H1 (cell line): ENCODE data around the gene ZRANB2. TPM values are rescaled to one million over a fixed set of nuclear protein-coding genes. Genes with fewer than 3 reads are reported as not detected.
A peak's percentile ranks its signal among the peaks of the same experiment; 100 is the strongest.

Experiments used
- CTCF ChIA-PET: fragments of 300-600 bp; sonication (Branson Sonifier 250); formaldehyde crosslinking; loops from one replicate; lab custom pipeline; 2021; ENCODE audit not compliant: partially characterized antibody; lab: Charles Lee
- POLR2A ChIA-PET: fragments of 300-600 bp; sonication (Branson Sonifier 250); formaldehyde crosslinking; loops from one replicate; lab custom pipeline; 2021; ENCODE audit warnings: inconsistent platforms; ENCODE audit not compliant: partially characterized antibody; lab: Charles Lee
- DNase-seq, 2 experiments: peaks; one replicate each; pipeline versions ENCODE4 v3.0.0 to v3.0.0-alpha.2; 2010 to 2022; ENCODE audit warnings: low spot score in 2 of 2, low read depth in 1 of 2, mixed read lengths in 1 of 2
- FAIRE-seq: peaks from 2 replicates; lab custom pipeline; 2011; peaks lifted over from hg19 to GRCh38; lab: Jason Lieb, UNC
- H2AFZ ChIP-seq: 2 replicates; pipeline ENCODE4 v1.8.1; 2012; ENCODE audit warnings: low read length, inconsistent platforms
- H2AK5ac ChIP-seq: 2 replicates; pipeline ENCODE4 v1.6.1; 2013; ENCODE audit warnings: low read depth, low read length
- H2BK120ac ChIP-seq: replicated peaks from 2 replicates; pipeline ENCODE3; 2013; ENCODE audit warnings: low read depth, low read length, inconsistent platforms
- H2BK12ac ChIP-seq: 2 replicates; pipeline ENCODE4 v1.6.1; 2013; ENCODE audit warnings: low read depth, low read length
- H2BK15ac ChIP-seq: 2 replicates; pipeline ENCODE4 v1.6.1; 2013; ENCODE audit warnings: low read length
- H2BK20ac ChIP-seq: 2 replicates; pipeline ENCODE4 v1.6.1; 2013; ENCODE audit warnings: low read length
- H2BK5ac ChIP-seq: 2 replicates; pipeline ENCODE4 v1.6.1; 2013; ENCODE audit warnings: low read depth, low read length
- H3K14ac ChIP-seq: 2 replicates; pipeline ENCODE4 v1.6.1; 2013; ENCODE audit warnings: inconsistent platforms; ENCODE audit not compliant: insufficient read length
- H3K18ac ChIP-seq: 2 replicates; pipeline ENCODE4 v1.6.1; 2013; ENCODE audit warnings: low read length; ENCODE audit errors: extremely low read depth
- H3K23ac ChIP-seq: 2 replicates; pipeline ENCODE4 v1.6.1; 2013; ENCODE audit warnings: inconsistent platforms; ENCODE audit not compliant: insufficient read length
- H3K23me2 ChIP-seq: 2 replicates; pipeline ENCODE4 v1.6.1; 2013; ENCODE audit warnings: low read depth, low read length
- H3K27ac ChIP-seq: 2 replicates; pipeline ENCODE4 v1.6.1; 2011; ENCODE audit warnings: low read depth, low read length, inconsistent platforms
- H3K27me3 ChIP-seq, 4 experiments: replicated peaks in 1 of 4; 1 replicate in 1 of 4; 2 replicates in 3 of 4; pipeline versions ENCODE4 v1.6.1 to v1.8.1; 2011 to 2013; ENCODE audit warnings: low read length in 3 of 4, mild to moderate bottlenecking in 3 of 4, inconsistent platforms in 2 of 4, mixed read lengths in 2 of 4, moderate library complexity in 1 of 4; ENCODE audit not compliant: control insufficient read depth in 3 of 4, insufficient read depth in 3 of 4; ENCODE audit errors: extremely low read depth in 1 of 4
- H3K36me3 ChIP-seq, 4 experiments: 2 replicates each; pipeline versions ENCODE4 v1.6.1 to v1.8.1; 2011 to 2013; ENCODE audit warnings: mild to moderate bottlenecking in 4 of 4, low read length in 3 of 4, moderate library complexity in 2 of 4, control low read depth in 1 of 4, inconsistent platforms in 1 of 4; ENCODE audit not compliant: insufficient read depth in 4 of 4, control insufficient read depth in 2 of 4
- H3K4ac ChIP-seq: replicated peaks from 2 replicates; pipeline ENCODE3; 2013; ENCODE audit warnings: low read length, low read depth, mixed read lengths, inconsistent platforms; ENCODE audit not compliant: insufficient read length
- H3K4me1 ChIP-seq, 4 experiments: replicated peaks in 1 of 4; 1 replicate in 1 of 4; 2 replicates in 3 of 4; pipeline versions ENCODE4 v1.6.1 to v1.8.1; 2011 to 2013; ENCODE audit warnings: low read length in 3 of 4, inconsistent platforms in 2 of 4, mixed read lengths in 1 of 4; ENCODE audit not compliant: insufficient read depth in 4 of 4, control insufficient read depth in 3 of 4
- H3K4me2 ChIP-seq, 2 experiments: 2 replicates each; pipeline versions ENCODE4 v1.6.1 to v1.8.1; 2011 to 2013; ENCODE audit warnings: low read depth in 2 of 2, low read length in 2 of 2, control low read depth in 1 of 2, inconsistent platforms in 1 of 2, mild to moderate bottlenecking in 1 of 2; ENCODE audit not compliant: insufficient read depth in 1 of 2
- H3K4me3 ChIP-seq, 4 experiments: fragments of 200-600, 300-600 bp in 1 of 4; sonication (generic), shearing (Covaris generic), sonication (Bioruptor Twin) in 1 of 4; 2 replicates each; pipeline versions ENCODE4 v1.5.1 to v1.8.1; 2011 to 2016; ENCODE audit warnings: low read length in 4 of 4, low read depth in 3 of 4, control low read depth in 2 of 4, inconsistent platforms in 2 of 4, mild to moderate bottlenecking in 2 of 4, mixed read lengths in 1 of 4, moderate library complexity in 1 of 4; ENCODE audit not compliant: insufficient read depth in 2 of 4; ENCODE audit errors: extremely low read depth in 1 of 4
- H3K56ac ChIP-seq: replicated peaks from 2 replicates; pipeline ENCODE3; 2013; ENCODE audit warnings: low read depth, mild to moderate bottlenecking, mixed read lengths, low read length, inconsistent platforms; ENCODE audit not compliant: insufficient read length
- H3K79me1 ChIP-seq: 2 replicates; pipeline ENCODE4 v1.6.1; 2013; ENCODE audit warnings: low read depth, low read length, control low read depth
- H3K79me2 ChIP-seq, 2 experiments: 2 replicates each; pipeline versions ENCODE4 v1.6.1 to v1.8.1; 2012 to 2013; ENCODE audit warnings: low read length in 2 of 2, mild to moderate bottlenecking in 2 of 2, inconsistent platforms in 1 of 2; ENCODE audit not compliant: insufficient read depth in 2 of 2, control insufficient read depth in 1 of 2
- H3K9ac ChIP-seq, 4 experiments: replicated peaks in 1 of 4; 1 replicate in 1 of 4; 2 replicates in 3 of 4; pipeline versions ENCODE4 v1.6.1 to v1.8.1; 2011 to 2013; ENCODE audit warnings: low read depth in 3 of 4, low read length in 3 of 4, control low read depth in 2 of 4, mild to moderate bottlenecking in 2 of 4, moderate library complexity in 2 of 4, inconsistent platforms in 1 of 4; ENCODE audit errors: extremely low read depth in 1 of 4
- H3K9me3 ChIP-seq, 2 experiments: 2 replicates each; pipeline versions ENCODE4 v1.6.1 to v1.8.1; 2012 to 2013; ENCODE audit warnings: mild to moderate bottlenecking in 2 of 2, moderate library complexity in 2 of 2, control low read depth in 1 of 2, inconsistent platforms in 1 of 2, low read depth in 1 of 2, low read length in 1 of 2, mixed read lengths in 1 of 2; ENCODE audit not compliant: insufficient read depth in 2 of 2
- H4K20me1 ChIP-seq, 2 experiments: replicated peaks in 1 of 2; 2 replicates each; pipeline versions ENCODE3 to v1.8.1; 2011 to 2013; ENCODE audit warnings: inconsistent platforms in 2 of 2, low read length in 2 of 2, mild to moderate bottlenecking in 1 of 2; ENCODE audit not compliant: insufficient read depth in 2 of 2, control insufficient read depth in 1 of 2
- H4K5ac ChIP-seq: 2 replicates; pipeline ENCODE4 v1.6.1; 2013; ENCODE audit warnings: low read length, low read depth, mixed read lengths, inconsistent platforms; ENCODE audit not compliant: insufficient read length
- H4K8ac ChIP-seq: 2 replicates; pipeline ENCODE4 v1.8.0; 2013; ENCODE audit warnings: mild to moderate bottlenecking, moderate library complexity, low read length, inconsistent platforms; ENCODE audit not compliant: insufficient read depth; ENCODE audit errors: extremely low read depth
- H4K91ac ChIP-seq: replicated peaks from 2 replicates; pipeline ENCODE3; 2013; ENCODE audit warnings: low read length, mixed read lengths, inconsistent platforms; ENCODE audit not compliant: insufficient read length
- CBX5 ChIP-seq: fragments of 300-800, 300-1000 bp; sonication (generic); IDR thresholded peaks from 2 replicates; pipeline ENCODE4 v1.7.1; 2016; ENCODE audit warnings: antibody characterized with exemption, low read length, low read depth
- CHD2 ChIP-seq: IDR thresholded peaks from 2 replicates; pipeline ENCODE4 v1.6.1; 2012; ENCODE audit warnings: low read length, improper control_type of control experiment
- EZH2 ChIP-seq: fragments of 200-600 bp; sonication (generic); IDR thresholded peaks from 2 replicates; pipeline ENCODE4 v1.7.1; 2012; ENCODE audit warnings: low read depth, mild to moderate bottlenecking, moderate library complexity, low read length, inconsistent platforms; ENCODE audit not compliant: severe bottlenecking
- HDAC6 ChIP-seq: IDR thresholded peaks from one replicate; pipeline ENCODE4 v1.7.1; 2012; ENCODE audit warnings: low read depth, mild to moderate bottlenecking, inconsistent platforms, low read length, moderate library complexity
- NRF1 ChIP-seq: IDR thresholded peaks from 2 replicates; pipeline ENCODE4 v1.6.1; 2011; ENCODE audit warnings: mild to moderate bottlenecking, low read depth, low read length, improper control_type of control experiment
- POLR2A ChIP-seq, 2 experiments: IDR thresholded peaks; 1 replicate in 1 of 2; 2 replicates in 1 of 2; pipeline ENCODE4 v1.6.1; 2011; ENCODE audit warnings: low read depth in 2 of 2, low read length in 2 of 2, mild to moderate bottlenecking in 2 of 2; ENCODE audit errors: control extremely low read depth in 1 of 2
- RBBP5 ChIP-seq: IDR thresholded peaks from 2 replicates; pipeline ENCODE4 v1.7.1; 2012; ENCODE audit warnings: low read depth, mild to moderate bottlenecking, inconsistent platforms, low read length, moderate library complexity, borderline replicate concordance
- RNF2 ChIP-seq: fragments of 200-900, 300-1000 bp; sonication (generic); IDR thresholded peaks from 2 replicates; pipeline ENCODE4 v1.7.1; 2016; ENCODE audit warnings: borderline replicate concordance, low read depth, mild to moderate bottlenecking, antibody characterized with exemption, low read length; ENCODE audit not compliant: poor library complexity, severe bottlenecking; ENCODE audit errors: missing control alignments
- SAP30 ChIP-seq: fragments of 300-600 bp; sonication (generic); IDR thresholded peaks from 2 replicates; pipeline ENCODE4 v1.7.1; 2012; ENCODE audit warnings: low read length, moderate library complexity, mild to moderate bottlenecking, inconsistent platforms; ENCODE audit not compliant: insufficient read depth, insufficient replicate concordance
- SIX5 ChIP-seq: IDR thresholded peaks from 2 replicates; pipeline ENCODE4 v1.6.1; 2011; ENCODE audit warnings: mild to moderate bottlenecking, low read depth, low read length
- SP4 ChIP-seq: IDR thresholded peaks from 2 replicates; pipeline ENCODE4 v1.6.1; 2012; ENCODE audit warnings: low read length, inconsistent platforms
- TCF12 ChIP-seq: IDR thresholded peaks from 2 replicates; pipeline ENCODE4 v1.6.1; 2011; ENCODE audit warnings: low read depth, mild to moderate bottlenecking, low read length
- TEAD4 ChIP-seq: IDR thresholded peaks from 2 replicates; pipeline ENCODE4 v1.6.1; 2012; ENCODE audit warnings: low read depth, low read length, inconsistent platforms, mixed read lengths
- WGBS, 2 experiments: shearing (Covaris generic) in 1 of 2; methylation state at CpG; one replicate each; pipeline versions ENCODE4 v1.1.6 to v1.1.7; 2013 to 2015; ENCODE audit warnings: low lambda C conversion rate in 2 of 2, mixed read lengths in 2 of 2, inconsistent platforms in 1 of 2, low coverage in 1 of 2, missing lambda C conversion rate in 1 of 2; ENCODE audit not compliant: insufficient replicate concordance in 2 of 2, insufficient coverage in 1 of 2, insufficient read length in 1 of 2; ENCODE audit errors: extremely low coverage in 1 of 2, missing lambda C conversion rate in 1 of 2; 5-methylcytosine and 5-hydroxymethylcytosine counted together
- polyA plus RNA-seq, 7 experiments: library from polyadenylated mRNA; depleted of rRNA in 3 of 7; stranded (reverse) in 5 of 7; unstranded in 2 of 7; fragments of >200 nt in 5 of 7; fragments of 200-250 nt in 2 of 7; gene quantifications; 1 replicate in 5 of 7; 2 replicates in 1 of 7; 4 replicates in 1 of 7; pipeline versions ENCODE4 v1.2.1 to v1.2.3, GENCODE V29; 2011 to 2013; ENCODE audit warnings: missing spikeins in 2 of 7, mixed read lengths in 2 of 7
- total RNA-seq: library from RNA; stranded (reverse); fragmentation: NEBNext Ultra II Directional; extraction: Animal tissue kit (Norgen Biotek cat#: 25700); gene quantifications from 2 replicates; pipeline ENCODE4 v1.2.1, GENCODE V29; 2021
- TF ChIP-seq, protein P1 (sequence below): IDR thresholded peaks from 2 replicates; pipeline ENCODE4 v1.6.1; 2011; ENCODE audit warnings: low read depth, mild to moderate bottlenecking, low read length; ENCODE audit not compliant: insufficient read depth

ZRANB2 gene
- total and polyA plus RNA-seq, 2 of the 8 experiments (the other 6 are each of a cell fraction or from before 2014, with no cell fraction given), result 35.8 to 103 TPM

DNA sequence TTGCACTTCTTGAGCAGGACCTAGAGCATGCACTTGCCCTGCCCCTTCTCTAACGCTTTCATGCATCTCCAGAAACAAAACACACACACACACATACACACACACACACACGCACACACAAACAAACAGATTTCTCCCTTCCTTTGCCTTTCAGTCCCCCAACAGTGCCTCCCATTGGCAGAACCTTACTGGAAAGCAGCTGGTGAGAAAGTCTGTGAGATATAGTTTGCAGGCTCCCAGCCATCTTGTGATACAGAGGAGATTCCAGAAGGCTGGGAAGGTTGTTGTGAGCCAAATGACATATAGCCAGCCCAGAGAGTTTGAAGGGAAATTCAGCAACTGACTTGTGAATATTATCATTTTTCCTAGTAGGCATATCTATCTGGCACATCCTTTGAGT lies 35.9 kb upstream of the ZRANB2 start:
- Histone ChIP-seq H2BK120ac (no peak overlapping the region), H3K27me3 (no peaks in the 10 kb centered on the region), H3K9me3 (no peaks in the 10 kb centered on the region), H2BK12ac (no peak overlapping the region), H3K18ac (no peak overlapping the region), H3K23me2 (peaks cover 2% of the 10 kb centered on the region; the same call in 1 of the 2 replicates), H4K5ac (no peak overlapping the region), H3K56ac (no peak overlapping the region), H4K8ac (no peak overlapping the region), H3K36me3 (no peaks in the 10 kb centered on the region), H3K4me3 (no peak overlapping the region), H2BK5ac (no peak overlapping the region), H3K79me1 (no peaks in the 10 kb centered on the region), H2AK5ac (no peak overlapping the region), H3K14ac (no peak overlapping the region), H3K9ac (no peak overlapping the region), H2AFZ (peak overlapping the region; percentile 66; the same call in 1 of the 2 replicates), H3K23ac (no peak overlapping the region), H4K20me1 (no peaks in the 10 kb centered on the region), H3K79me2 (no peaks in the 10 kb centered on the region), H2BK20ac (no peak overlapping the region), H3K27ac (no peak overlapping the region), H3K4me1 (no peaks in the 10 kb centered on the region), H3K4ac (no peak overlapping the region), H4K91ac (no peak overlapping the region), H3K4me2 (no peak overlapping the region), H2BK15ac (no peak overlapping the region)
- POLR2A ChIA-PET, result no interaction called here
- WGBS, 2 experiments, result 92% methylated on average over 2 of the region's 2 CpGs; no CpG with 5 or more reads in 1 of the 2 experiments
- no peak for FAIRE-seq
- CTCF ChIA-PET, result interaction anchor here (0.6 to 1.3 kb wide), 3 partner anchors 22 to 367 kb away, joined by 3 to 4 read pairs (median 3); no protein-coding TSS in a partner anchor
- peak in 1 of 2 experiments; percentile 43 for DNase-seq
- TF ChIP-seq RBBP5 (no peak), NRF1 (no peak), TEAD4 (no peak), CBX5 (no peak), HDAC6 (no peak), POLR2A (IDR thresholded peaks at IDR 0.05; ENCODE audit: control extremely low read depth in 1 of 2, low read depth in 2 of 2, low read length in 2 of 2) (no peak), SAP30 (no peak), TCF12 (no peak), EZH2 (no peak), SP4 (no peak), RNF2 (no peak), SIX5 (no peak), CHD2 (no peak)
- TF ChIP-seq, protein P1, sequence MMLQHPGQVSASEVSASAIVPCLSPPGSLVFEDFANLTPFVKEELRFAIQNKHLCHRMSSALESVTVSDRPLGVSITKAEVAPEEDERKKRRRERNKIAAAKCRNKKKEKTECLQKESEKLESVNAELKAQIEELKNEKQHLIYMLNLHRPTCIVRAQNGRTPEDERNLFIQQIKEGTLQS, result no peak
